HG02571 (cell line): ENCODE data around the gene PUDP.
"Not testable (repeated sequence)": the region's sequence is repeated elsewhere in the genome, so short reads cannot be mapped to it uniquely, and the experiment has no call there.

ENCODE experiments used
- ATAC-seq: cut with Tn5 transposase; IDR thresholded peaks from one replicate; pipeline ENCODE4 v1.9.1; 2021; ENCODE audit warnings: mild to moderate bottlenecking, moderate library complexity; ENCODE audit not compliant: unreplicated experiment

Gene PUDP

DNA sequence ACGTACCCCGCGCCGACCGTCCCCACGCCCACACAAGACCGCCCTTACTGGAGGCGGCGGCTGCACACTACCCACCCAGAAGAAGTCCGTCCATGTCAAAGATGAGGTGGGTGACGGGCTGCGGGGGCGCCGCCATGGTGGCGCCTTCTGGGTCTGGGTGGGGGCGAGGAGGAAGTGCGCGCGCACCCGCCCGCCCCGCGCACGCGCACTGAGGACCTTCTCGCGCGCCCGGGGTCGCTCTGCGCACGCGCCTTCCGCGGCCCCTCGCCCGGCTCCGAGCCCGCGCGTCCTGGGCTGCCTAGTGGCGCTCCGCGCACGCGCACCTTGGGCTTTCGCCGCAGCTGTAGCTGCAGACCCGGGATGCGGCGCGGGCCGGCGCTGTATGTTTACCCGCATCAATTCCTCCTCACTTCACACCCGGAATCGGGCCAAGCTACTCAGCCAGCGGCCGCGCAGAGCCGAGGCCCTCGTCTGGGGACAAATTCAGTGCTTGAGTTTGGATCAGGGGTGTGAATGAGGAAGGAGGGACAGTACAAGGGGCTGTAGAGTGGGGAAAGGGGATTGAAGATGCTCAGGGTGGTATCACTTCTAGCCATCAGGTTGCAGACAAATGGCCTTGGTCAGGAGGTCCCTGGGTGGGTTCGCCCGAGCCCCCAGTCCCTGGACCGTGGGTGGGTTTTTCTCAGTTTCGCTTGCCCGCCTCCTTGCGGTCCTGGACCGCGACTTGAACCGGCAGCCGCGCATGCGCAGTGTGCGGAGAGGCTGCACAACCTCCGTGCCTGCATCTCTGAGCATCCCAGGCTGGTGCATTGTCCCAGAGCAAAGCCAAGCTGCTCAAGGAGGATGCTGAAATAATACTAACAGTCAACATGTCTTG, at the start of gene PUDP:
PUDP (minus strand) TSS at position 176 of the 877 bp plus-strand sequence; CDS start at position 136, 40 bp downstream.
- peak; percentile 77 for ATAC-seq

DNA sequence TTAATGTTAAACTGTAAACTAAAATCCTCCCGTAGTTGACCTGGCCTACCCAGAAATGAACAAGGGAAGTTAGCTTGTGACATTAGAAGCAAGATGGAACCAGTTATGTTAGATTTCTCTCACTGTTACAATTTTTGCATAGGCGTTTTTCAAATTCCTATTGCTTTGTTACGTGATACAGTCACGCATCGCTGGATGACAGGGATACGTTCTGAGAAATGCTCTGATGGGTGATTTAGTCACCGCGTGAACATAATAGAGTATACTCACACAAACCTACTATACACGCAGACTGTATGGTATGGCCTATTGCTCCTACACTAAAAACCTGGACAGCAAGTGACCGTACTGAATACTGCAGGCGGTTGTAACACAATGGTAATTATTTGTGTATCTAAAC, 46.7 kb upstream of the PUDP start:
- no peak for ATAC-seq

- no peak for ATAC-seq
These were observed 44.9 kb upstream of the PUDP start for GRCh38 chrX:7192871-7193270.

GRCh38 chrX:7191681-7192110, 43.7 kb upstream of the PUDP start:
- ATAC-seq, result no peak

DNA sequence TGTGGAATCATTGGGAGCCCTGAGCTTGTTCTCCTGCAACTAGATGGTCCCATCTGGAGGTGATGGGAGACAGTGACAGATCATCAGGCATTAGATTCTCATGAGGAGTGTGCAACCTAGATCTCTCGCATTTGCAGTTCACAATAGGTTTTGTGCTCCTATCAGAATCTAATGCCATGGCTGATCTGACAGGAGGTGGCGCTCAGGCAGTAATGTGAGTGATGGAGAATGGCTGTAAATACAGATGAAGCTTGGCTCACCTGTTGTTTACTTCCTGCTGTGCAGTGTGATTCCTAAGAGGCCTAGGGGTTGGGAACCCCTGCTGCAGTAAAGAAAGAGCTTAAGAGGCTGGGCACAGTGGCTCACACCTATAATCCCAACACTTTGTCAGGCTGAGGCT, 42.2 kb upstream of the PUDP start:
- no peak for ATAC-seq

DNA sequence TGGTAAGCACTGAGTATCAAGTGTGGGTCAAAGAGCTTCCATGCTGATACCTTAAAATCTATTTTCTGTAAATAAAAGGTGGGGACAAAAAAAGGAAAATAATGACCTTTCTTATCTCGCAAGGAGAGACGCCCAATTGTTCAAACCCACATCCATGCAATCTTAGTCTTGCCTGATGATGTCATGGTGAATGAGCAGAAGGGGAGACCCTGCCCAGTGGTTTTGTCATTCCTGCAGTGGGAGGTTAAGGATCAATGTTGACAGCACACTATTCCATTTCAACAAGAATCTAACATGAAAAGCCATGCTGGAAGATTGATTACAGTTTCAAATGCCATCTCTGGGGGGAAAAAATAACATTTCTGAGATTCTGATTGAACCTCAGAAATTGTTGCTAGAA, 40.7 kb upstream of the PUDP start:
- ATAC-seq, result no peak

DNA sequence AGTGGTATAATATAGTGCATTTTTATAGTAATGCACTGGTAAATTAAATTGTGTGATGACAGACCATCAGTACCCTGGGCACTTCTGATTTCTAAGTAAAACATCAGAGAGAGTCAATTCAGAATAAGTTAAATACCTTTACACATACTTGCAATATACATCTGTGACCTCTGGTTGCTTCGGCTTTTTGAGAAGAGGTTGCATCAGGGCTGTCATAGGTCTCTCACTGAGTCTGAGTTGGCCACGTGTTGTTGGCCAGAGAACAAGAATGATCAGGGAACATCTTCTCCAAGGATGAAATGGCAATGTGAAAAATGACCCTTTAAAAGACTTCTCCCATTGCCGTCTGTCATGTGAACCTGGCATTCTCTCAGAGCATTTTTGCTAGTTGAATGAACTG, 36.9 kb upstream of the PUDP start:
- no peak for ATAC-seq

GRCh38 chrX:7179446-7179845, 31.5 kb upstream of the PUDP start:
- ATAC-seq, result no peak

DNA sequence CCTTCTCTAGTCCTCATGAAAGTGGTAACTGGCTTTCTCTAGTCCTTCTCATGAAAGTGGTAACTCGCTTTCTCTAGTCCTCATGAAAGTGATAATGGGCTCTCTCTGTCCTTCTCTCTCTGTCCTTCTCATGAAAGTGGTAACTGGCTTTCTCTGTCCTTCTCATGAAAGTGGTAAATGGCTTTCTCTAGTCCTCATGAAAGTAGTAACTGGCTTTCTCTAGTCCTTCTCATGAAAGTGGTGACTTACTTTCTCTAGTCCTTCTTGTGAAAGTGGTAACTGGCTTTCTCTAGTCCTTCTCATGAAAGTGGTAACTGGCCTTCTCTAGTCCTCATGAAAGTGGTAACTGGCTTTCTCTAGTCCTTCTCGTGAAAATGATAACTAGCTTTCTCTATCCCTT, 30.9 kb upstream of the PUDP start:
- ATAC-seq, result not testable (repeated sequence)

- ATAC-seq, result no peak
These were observed 22.9 kb upstream of the PUDP start for GRCh38 chrX:7170898-7171297.

- no peak for ATAC-seq
These were observed 21.7 kb upstream of the PUDP start for GRCh38 chrX:7169627-7170026.

DNA sequence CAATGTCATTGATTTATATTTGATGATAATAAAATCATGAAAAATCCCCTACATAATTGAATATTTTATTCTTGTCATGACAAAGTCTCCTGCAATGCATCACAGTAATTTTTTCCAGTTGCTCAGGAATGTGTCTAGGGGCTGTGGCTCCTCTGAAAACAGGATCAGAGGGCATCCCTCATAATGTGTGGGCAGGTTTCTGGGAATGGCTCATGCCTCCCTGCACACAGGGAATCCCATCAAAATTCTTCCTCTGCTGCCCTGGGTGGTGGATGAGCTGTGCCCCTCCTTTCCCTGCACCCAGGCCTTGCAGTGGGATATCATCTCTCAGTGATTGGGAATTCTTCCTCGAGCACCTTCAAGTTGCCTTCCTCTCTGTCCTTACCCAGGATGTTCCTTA, 20.4 kb upstream of the PUDP start:
- no peak for ATAC-seq

DNA sequence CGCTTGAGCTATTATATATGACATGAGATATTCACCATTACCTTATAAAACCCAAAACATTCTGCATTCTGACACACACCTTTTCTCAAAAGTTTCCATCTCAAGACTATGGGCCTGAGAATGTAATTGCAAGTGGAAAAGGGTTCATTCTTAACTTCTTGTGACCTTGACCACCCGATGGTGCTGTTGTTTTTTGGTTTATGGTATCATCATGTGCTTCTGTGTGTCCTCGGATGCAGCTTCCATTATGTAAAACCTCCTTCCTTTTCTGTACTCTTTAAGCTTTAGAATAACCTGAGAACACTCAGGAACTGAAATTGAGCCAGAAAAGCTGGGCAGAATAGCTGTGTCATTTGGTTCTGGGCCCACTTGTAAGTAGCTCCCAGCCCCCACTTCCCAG, 16.2 kb upstream of the PUDP start:
- peak; percentile 66 for ATAC-seq

- ATAC-seq, result no peak
These were observed 15.3 kb upstream of the PUDP start for GRCh38 chrX:7163146-7163677.

DNA sequence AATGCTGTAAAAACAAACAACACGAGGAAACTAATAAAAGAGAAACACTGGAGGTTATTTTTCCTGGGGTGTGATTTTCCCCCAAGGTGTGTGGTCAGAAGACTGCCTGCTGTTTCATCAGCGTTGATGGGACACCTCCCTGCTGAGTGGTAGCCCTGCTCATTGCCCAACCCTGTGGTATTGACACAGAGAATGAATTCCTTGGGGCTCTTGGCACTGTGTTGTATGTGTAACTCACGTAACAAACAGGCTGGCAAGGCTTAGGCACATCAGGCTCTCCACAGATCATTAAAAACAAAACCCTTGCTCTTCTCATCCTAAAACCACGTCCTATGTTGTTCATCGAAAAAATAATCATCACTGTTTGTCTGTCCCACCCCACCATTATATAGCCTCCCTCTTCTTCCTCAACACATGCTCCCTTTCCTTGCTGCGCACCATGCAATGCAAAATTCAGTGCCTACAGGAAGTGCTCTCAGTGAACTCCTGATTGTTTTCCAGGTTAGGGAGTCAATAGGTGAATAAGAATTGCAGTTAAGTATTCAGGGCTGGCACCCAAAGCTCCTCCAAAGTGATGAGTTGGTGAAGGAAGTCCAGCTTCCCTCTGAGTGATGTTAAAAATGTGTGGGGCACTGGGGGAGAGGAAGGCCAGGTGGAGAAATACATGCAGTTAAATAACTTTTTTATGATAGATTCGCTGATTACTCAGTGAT, 11.4 kb upstream of the PUDP start:
- no peak for ATAC-seq

DNA sequence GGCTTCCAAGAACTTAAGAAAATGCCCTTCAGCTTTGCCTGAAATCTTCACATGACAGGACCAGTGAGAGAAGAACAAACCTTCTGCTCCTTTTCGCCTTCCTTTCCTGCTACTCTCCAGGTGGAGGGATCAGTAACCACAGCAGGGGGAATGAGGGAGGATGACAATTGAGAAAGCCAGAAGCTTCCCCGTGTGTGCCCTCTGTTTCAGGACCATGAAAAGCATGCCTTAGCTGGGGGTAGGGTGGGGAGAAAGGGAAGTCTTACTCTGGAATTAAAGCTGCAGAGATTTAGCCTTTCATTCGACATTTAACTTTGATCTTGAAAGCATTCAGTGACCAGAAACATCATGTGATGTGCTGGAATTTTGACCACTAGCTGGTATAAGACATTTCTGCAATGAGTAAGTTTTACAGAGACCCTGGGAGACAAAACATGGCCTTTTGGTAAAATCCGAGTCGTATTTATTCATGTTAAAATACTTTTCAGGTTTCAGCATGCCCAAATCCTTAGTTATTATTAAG, 10.6 kb upstream of the PUDP start:
- no peak for ATAC-seq

- no peak for ATAC-seq
These were observed 8.9 kb upstream of the PUDP start for GRCh38 chrX:7156879-7157278.

DNA sequence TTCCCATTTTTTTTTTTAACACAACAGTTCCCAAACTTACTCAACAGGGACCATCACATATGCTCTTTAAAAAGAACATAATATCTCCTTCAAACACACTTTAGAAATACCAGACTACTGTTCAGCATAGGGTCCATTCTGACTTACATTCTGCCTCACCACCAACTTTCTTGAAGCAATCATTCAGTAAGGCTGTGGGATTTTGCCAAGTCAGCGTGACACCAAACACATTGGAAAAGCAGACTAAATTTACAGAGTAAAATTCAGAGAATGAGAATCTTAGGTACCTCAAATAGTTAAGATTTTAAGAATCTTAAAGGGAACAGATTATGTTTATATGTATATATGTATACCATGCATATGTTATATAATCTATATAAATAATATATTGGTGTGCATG, 7.2 kb upstream of the PUDP start:
- ATAC-seq, result no peak

DNA sequence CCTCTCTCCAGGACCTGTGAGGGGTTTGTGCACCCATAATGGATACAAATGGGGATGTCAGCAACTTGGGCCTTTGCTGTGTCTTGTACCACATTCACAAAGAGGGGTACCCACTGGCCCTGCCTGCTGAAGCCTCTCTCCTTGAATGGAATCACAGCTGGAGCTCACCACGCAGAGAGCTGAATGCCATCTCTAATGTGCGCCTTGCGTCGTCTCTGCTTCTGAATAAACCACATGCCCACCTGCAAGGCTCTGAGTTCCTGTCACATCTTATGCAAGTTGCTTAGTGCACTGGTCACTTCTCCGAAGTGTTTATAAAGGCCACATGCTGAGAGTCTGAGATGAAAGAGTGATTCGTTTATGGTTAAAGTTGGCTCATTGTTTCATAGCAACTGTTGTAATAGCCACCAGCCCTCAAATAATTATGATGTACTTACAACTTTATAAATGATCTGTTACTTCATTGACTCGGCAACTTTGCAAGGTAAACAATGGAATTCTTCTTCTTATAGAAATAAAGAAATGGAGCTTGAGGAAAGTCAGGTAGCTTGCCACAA, 6.2 kb upstream of the PUDP start:
- no peak for ATAC-seq

GRCh38 chrX:7153231-7153630, 5.3 kb upstream of the PUDP start:
- no peak for ATAC-seq

- ATAC-seq, result no peak
These were observed 1.5 kb upstream of the PUDP start for GRCh38 chrX:7149411-7149810.
